Measurements from ENCODE around the gene MAML3. TPM values are rescaled to one million over a fixed set of nuclear protein-coding genes. Genes with fewer than 3 reads are reported as not detected.
A peak's percentile ranks its signal among the peaks of the same experiment; 100 is the strongest.

Gene MAML3
- total RNA-seq, 1 donor from 2014 or later: 4.4 TPM

GRCh38 chr4:140123666-140124377 lies 30.2 kb downstream of the MAML3 start:
- DNase-seq: no peak

- DNase-seq: no peak
Measured at GRCh38 chr4:140122891-140123290, 31.1 kb downstream of the MAML3 start.

- DNase-seq: no peak
Measured at GRCh38 chr4:140121646-140122045, 32.3 kb downstream of the MAML3 start.

- DNase-seq: no peak
Measured at GRCh38 chr4:140118931-140119640, 34.9 kb downstream of the MAML3 start.

- DNase-seq: no peak
Measured at GRCh38 chr4:140117947-140118346, 36.0 kb downstream of the MAML3 start.

- no peak for DNase-seq
Measured at GRCh38 chr4:140116442-140117104, 37.4 kb downstream of the MAML3 start.

- no peak for DNase-seq
Measured at GRCh38 chr4:140115140-140115539, 38.8 kb downstream of the MAML3 start.

GRCh38 chr4:140113653-140114052 lies 40.3 kb downstream of the MAML3 start:
- no peak for DNase-seq

- no peak for DNase-seq
Measured at GRCh38 chr4:140112576-140112975, 41.4 kb downstream of the MAML3 start.

GRCh38 chr4:140111256-140111655 lies 42.7 kb downstream of the MAML3 start:
- no peak for DNase-seq

GRCh38 chr4:140110542-140111215 lies 43.3 kb downstream of the MAML3 start:
- DNase-seq: no peak

GRCh38 chr4:140109737-140110136 lies 44.2 kb downstream of the MAML3 start:
- no peak for DNase-seq

GRCh38 chr4:140109292-140109691 lies 44.7 kb downstream of the MAML3 start:
- no peak for DNase-seq

- no peak for DNase-seq
Measured at GRCh38 chr4:140108713-140109230, 45.2 kb downstream of the MAML3 start.

GRCh38 chr4:140108243-140108642 lies 45.7 kb downstream of the MAML3 start:
- no peak for DNase-seq

- DNase-seq: no peak
Measured at GRCh38 chr4:140106289-140106844, 47.6 kb downstream of the MAML3 start.

- no peak for DNase-seq
Measured at GRCh38 chr4:140105436-140105835, 48.5 kb downstream of the MAML3 start.

GRCh38 chr4:140103676-140104075 lies 50.3 kb downstream of the MAML3 start:
- no peak for DNase-seq

- no peak for DNase-seq
Measured at GRCh38 chr4:140102421-140102820, 51.6 kb downstream of the MAML3 start.

GRCh38 chr4:140100771-140101170 lies 53.2 kb downstream of the MAML3 start:
- no peak for DNase-seq

- DNase-seq: peak; percentile 25
Measured at GRCh38 chr4:140099983-140100382, 54.0 kb downstream of the MAML3 start.

GRCh38 chr4:140098455-140099160 lies 55.4 kb downstream of the MAML3 start:
- no peak for DNase-seq

Measured in occipital lobe (tissue), 2 donors.